ENCODE data around the gene LAMC2. TPM values are rescaled to one million over a fixed set of nuclear protein-coding genes. Genes with fewer than 3 reads are reported as not detected.

Gene LAMC2
- total and polyA plus RNA-seq, 2 of the 8 experiments (the other 6 are each of a cell fraction or from before 2014, with no cell fraction given): 4.6 to 12.9 TPM

DNA sequence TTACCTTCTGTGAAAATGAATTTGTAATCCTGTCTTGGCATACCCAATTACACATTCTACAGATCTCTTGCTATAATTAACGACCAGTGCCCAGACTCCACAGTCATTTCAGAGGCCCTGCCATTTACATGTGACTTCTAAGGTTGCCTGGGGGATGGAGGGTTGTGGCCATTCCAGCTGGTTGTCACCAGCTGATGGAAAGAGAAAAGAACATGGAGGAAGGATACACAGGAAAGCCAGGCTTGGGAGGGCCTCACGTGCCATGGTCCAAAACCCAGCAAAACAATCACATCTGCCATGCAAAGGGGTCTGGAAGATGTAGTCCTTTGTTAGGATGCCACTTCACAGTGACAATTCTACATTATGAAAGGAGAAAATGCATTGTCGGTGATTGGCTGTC, 59.3 kb downstream of the LAMC2 start:
- TF ChIP-seq SP4 (IDR thresholded peaks at IDR 0.05; ENCODE audit: low read length): no peak
- H2BK12ac ChIP-seq (ENCODE audit: low read depth, low read length): no peak overlapping the region
- H4K91ac ChIP-seq (replicated peaks; ENCODE audit: insufficient read length, low read length): no peak overlapping the region
- H3K4me1 ChIP-seq (replicated peaks in 1 of 4; ENCODE audit: control insufficient read depth in 3 of 4, insufficient read depth in 4 of 4, low read length in 3 of 4): peaks cover 0 to 3% (median 1%) of the 10 kb centered on the region in 4 experiments; a peak in 2 of 7 replicates
- H2AFZ ChIP-seq (ENCODE audit: low read length): no peak overlapping the region
- H2BK5ac ChIP-seq (ENCODE audit: low read depth, low read length): no peak overlapping the region
- FAIRE-seq: no peak
- H2BK20ac ChIP-seq (ENCODE audit: low read length): no peak overlapping the region
- H3K79me1 ChIP-seq (ENCODE audit: low read depth, low read length): no peaks in the 10 kb centered on the region
- ChIA-PET CTCF (ENCODE audit: partially characterized antibody) (interaction anchor here (2.5 kb wide), 1 partner anchor 11 kb away, joined by 10 read pairs; no protein-coding TSS in a partner anchor), POLR2A (ENCODE audit: partially characterized antibody) (no interaction called here)
- no peaks in the 10 kb centered on the region for H3K23me2 ChIP-seq (ENCODE audit: low read depth, low read length)
- no peaks in the 10 kb centered on the region for H3K9me3 ChIP-seq (ENCODE audit: insufficient read depth in 2 of 2, low read depth in 1 of 2, low read length in 1 of 2)
- no peaks in the 10 kb centered on the region for H3K27me3 ChIP-seq (replicated peaks in 1 of 4; ENCODE audit: control insufficient read depth in 3 of 4, extremely low read depth in 1 of 4, insufficient read depth in 3 of 4, low read length in 3 of 4)
- H3K79me2 ChIP-seq (ENCODE audit: control insufficient read depth in 1 of 2, insufficient read depth in 2 of 2, low read length in 2 of 2): no peaks in the 10 kb centered on the region
- H2BK15ac ChIP-seq (ENCODE audit: low read length): no peak overlapping the region
- no peak overlapping the region for H3K4ac ChIP-seq (replicated peaks; ENCODE audit: insufficient read length, low read depth, low read length)
- no peak overlapping the region for H4K8ac ChIP-seq (ENCODE audit: extremely low read depth, insufficient read depth, low read length)
- no peak overlapping the region for H3K4me2 ChIP-seq (ENCODE audit: insufficient read depth in 1 of 2, low read depth in 2 of 2, low read length in 2 of 2)
- WGBS, 2 experiments (ENCODE audit: extremely low coverage in 1 of 2, insufficient coverage in 1 of 2, insufficient read length in 1 of 2, insufficient replicate concordance in 2 of 2, low coverage in 1 of 2, low lambda C conversion rate in 2 of 2, missing lambda C conversion rate in 1 of 2): 94% methylated on average over 3 of the region's 3 CpGs; no CpG with 5 or more reads in 1 of the 2 experiments
- no peak overlapping the region for H3K27ac ChIP-seq (ENCODE audit: low read depth, low read length)
- H3K23ac ChIP-seq (ENCODE audit: insufficient read length): no peak overlapping the region
- DNase-seq (ENCODE audit: low read depth in 1 of 2, low spot score in 2 of 2): no peak
- H3K18ac ChIP-seq (ENCODE audit: extremely low read depth, low read length): no peak overlapping the region
- no peak overlapping the region for H3K9ac ChIP-seq (replicated peaks in 1 of 4; ENCODE audit: extremely low read depth in 1 of 4, low read depth in 3 of 4, low read length in 3 of 4)
- no peak overlapping the region for H3K14ac ChIP-seq (ENCODE audit: insufficient read length)
- no peak overlapping the region for H4K5ac ChIP-seq (ENCODE audit: insufficient read length, low read depth, low read length)
- no peak overlapping the region for H3K4me3 ChIP-seq (ENCODE audit: extremely low read depth in 1 of 4, insufficient read depth in 2 of 4, low read depth in 3 of 4, low read length in 4 of 4)
- H2AK5ac ChIP-seq (ENCODE audit: low read depth, low read length): no peak overlapping the region
- H4K20me1 ChIP-seq (replicated peaks in 1 of 2; ENCODE audit: control insufficient read depth in 1 of 2, insufficient read depth in 2 of 2, low read length in 2 of 2): no peaks in the 10 kb centered on the region
- no peaks in the 10 kb centered on the region for H3K36me3 ChIP-seq (ENCODE audit: control insufficient read depth in 2 of 4, insufficient read depth in 4 of 4, low read length in 3 of 4)
- H2BK120ac ChIP-seq (replicated peaks; ENCODE audit: low read depth, low read length): no peak overlapping the region
- H3K56ac ChIP-seq (replicated peaks; ENCODE audit: insufficient read length, low read depth, low read length): no peak overlapping the region
